ENCODE data around the gene NUCB2. TPM values are rescaled to one million over a fixed set of nuclear protein-coding genes. Genes with fewer than 3 reads are reported as not detected.

NUCB2 gene
- total RNA-seq, 1 experiment from 2014 or later: 27.6 TPM

- POLR2A ChIA-PET (ENCODE audit: unreplicated experiment): no interaction called here
- no peak for ATAC-seq
Measured at GRCh38 chr11:17294033-17294432, 17.5 kb downstream of the NUCB2 start.

DNA sequence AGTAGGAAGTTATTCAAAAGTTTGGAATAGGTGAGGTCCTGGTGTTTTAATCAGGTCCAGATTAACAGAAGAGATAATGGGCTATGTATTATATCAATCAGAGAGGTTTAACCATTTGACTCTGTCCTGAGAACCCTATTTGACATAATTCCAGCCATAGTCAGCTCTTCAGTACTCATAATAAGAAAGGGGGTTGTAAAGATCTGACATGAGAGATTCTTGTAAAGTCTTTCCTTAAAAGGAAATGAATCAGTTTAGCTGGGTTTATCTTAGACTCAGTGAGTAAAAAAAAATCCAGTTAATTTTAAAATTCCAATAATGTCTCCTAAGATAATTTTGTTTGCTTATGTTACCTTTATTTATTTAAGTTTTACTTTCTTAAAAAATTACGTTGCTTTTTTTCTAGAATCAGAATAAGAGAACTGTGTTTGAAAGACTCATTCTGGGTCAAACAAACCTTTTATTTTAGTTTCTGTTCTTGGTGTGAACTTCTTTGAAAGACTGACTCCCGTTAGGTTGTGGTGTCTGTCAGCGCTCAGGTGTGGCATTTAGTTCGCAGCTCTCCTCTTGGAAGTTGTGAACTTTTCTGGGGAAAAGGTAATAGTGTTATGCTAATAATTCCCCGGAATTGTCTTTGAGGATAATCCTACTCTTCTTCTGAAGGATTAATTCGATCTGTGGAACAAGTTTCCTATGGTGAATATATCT lies 20.5 kb downstream of the NUCB2 start:
- BruUV-seq (replicated peaks): no TSS peak
- ChIA-PET CTCF (interaction anchor here (0.5 kb wide), 1 partner anchor 67 kb away, joined by 3 read pairs; no protein-coding TSS in a partner anchor), POLR2A (ENCODE audit: unreplicated experiment) (no interaction called here)
- Histone ChIP-seq H3K79me2 (ENCODE audit: low read length) (no peaks in the 10 kb centered on the region), H3F3A (ENCODE audit: low read length, unreplicated experiment) (no peaks in the 10 kb centered on the region), H3K27ac (ENCODE audit: low read length) (no peak overlapping the region), H3K9me3 (ENCODE audit: low read length) (no peaks in the 10 kb centered on the region), H3K9ac (ENCODE audit: low read length) (no peak overlapping the region), H3K4me1 (ENCODE audit: insufficient read depth, low read length) (no peaks in the 10 kb centered on the region), H3K9me2 (replicated peaks; ENCODE audit: low read length) (no peaks in the 10 kb centered on the region), H3K4me2 (ENCODE audit: low read length) (no peak overlapping the region), H2AFZ (ENCODE audit: low read length) (no peak overlapping the region), H3K36me3 (ENCODE audit: low read depth, low read length) (no peaks in the 10 kb centered on the region), H3K4me3 (ENCODE audit: low read length) (no peak overlapping the region), H3K27me3 (ENCODE audit: low read length) (no peaks in the 10 kb centered on the region), H4K20me1 (ENCODE audit: low read length) (no peaks in the 10 kb centered on the region)
- no peak for TF ChIP-seq EZH2phosphoT487 (IDR thresholded peaks at IDR 0.05; ENCODE audit: borderline replicate concordance, low read length)
- TF ChIP-seq EZH2 (IDR thresholded peaks at IDR 0.05; ENCODE audit: low read length, unreplicated experiment): no peak
- TF ChIP-seq, protein P1, sequence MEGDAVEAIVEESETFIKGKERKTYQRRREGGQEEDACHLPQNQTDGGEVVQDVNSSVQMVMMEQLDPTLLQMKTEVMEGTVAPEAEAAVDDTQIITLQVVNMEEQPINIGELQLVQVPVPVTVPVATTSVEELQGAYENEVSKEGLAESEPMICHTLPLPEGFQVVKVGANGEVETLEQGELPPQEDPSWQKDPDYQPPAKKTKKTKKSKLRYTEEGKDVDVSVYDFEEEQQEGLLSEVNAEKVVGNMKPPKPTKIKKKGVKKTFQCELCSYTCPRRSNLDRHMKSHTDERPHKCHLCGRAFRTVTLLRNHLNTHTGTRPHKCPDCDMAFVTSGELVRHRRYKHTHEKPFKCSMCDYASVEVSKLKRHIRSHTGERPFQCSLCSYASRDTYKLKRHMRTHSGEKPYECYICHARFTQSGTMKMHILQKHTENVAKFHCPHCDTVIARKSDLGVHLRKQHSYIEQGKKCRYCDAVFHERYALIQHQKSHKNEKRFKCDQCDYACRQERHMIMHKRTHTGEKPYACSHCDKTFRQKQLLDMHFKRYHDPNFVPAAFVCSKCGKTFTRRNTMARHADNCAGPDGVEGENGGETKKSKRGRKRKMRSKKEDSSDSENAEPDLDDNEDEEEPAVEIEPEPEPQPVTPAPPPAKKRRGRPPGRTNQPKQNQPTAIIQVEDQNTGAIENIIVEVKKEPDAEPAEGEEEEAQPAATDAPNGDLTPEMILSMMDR (conservative IDR thresholded peaks at IDR 0.05; ENCODE audit: low read depth, low read length): no peak
- DNase-seq (no peak), ATAC-seq (no peak; the same call in 1 of the 2 replicates)
- intact Hi-C loops (cut with micrococcal nuclease): no loop called here

More at GRCh38 chr11:17294033-17294432, 17.5 kb downstream of the NUCB2 start:
- H3K36me3 ChIP-seq (ENCODE audit: low read depth, low read length): no peaks in the 10 kb centered on the region
- H3K4me1 ChIP-seq (ENCODE audit: insufficient read depth, low read length): no peaks in the 10 kb centered on the region
- H3F3A ChIP-seq (ENCODE audit: low read length, unreplicated experiment): no peaks in the 10 kb centered on the region
- H3K9me2 ChIP-seq (replicated peaks; ENCODE audit: low read length): no peaks in the 10 kb centered on the region
- TF ChIP-seq, protein P1 (conservative IDR thresholded peaks at IDR 0.05; ENCODE audit: low read depth, low read length): no peak
- TF ChIP-seq EZH2phosphoT487 (IDR thresholded peaks at IDR 0.05; ENCODE audit: borderline replicate concordance, low read length) (no peak), EZH2 (IDR thresholded peaks at IDR 0.05; ENCODE audit: low read length, unreplicated experiment) (no peak)
- no peaks in the 10 kb centered on the region for H3K27me3 ChIP-seq (ENCODE audit: low read length)
- no peak overlapping the region for H2AFZ ChIP-seq (ENCODE audit: low read length)
- H3K9ac ChIP-seq (ENCODE audit: low read length): no peak overlapping the region
- H3K9me3 ChIP-seq (ENCODE audit: low read length): no peaks in the 10 kb centered on the region
- H3K4me3 ChIP-seq (ENCODE audit: low read length): no peak overlapping the region
- no peaks in the 10 kb centered on the region for H4K20me1 ChIP-seq (ENCODE audit: low read length)
- intact Hi-C loops (cut with micrococcal nuclease): no loop called here
- no peak overlapping the region for H3K27ac ChIP-seq (ENCODE audit: low read length)
- no peak overlapping the region for H3K4me2 ChIP-seq (ENCODE audit: low read length)
- H3K79me2 ChIP-seq (ENCODE audit: low read length): no peaks in the 10 kb centered on the region
- CTCF ChIA-PET: no interaction called here
- no TSS peak for BruUV-seq (replicated peaks)
- no peak for DNase-seq

- Histone ChIP-seq H3K9me2 (replicated peaks; ENCODE audit: low read length) (no peaks in the 10 kb centered on the region), H3K4me3 (ENCODE audit: low read length) (no peak overlapping the region), H3K9me3 (ENCODE audit: low read length) (no peaks in the 10 kb centered on the region), H3K27me3 (ENCODE audit: low read length) (no peaks in the 10 kb centered on the region), H3K27ac (ENCODE audit: low read length) (no peak overlapping the region), H3K36me3 (ENCODE audit: low read depth, low read length) (no peaks in the 10 kb centered on the region), H3K4me1 (ENCODE audit: insufficient read depth, low read length) (no peaks in the 10 kb centered on the region), H3K4me2 (ENCODE audit: low read length) (no peak overlapping the region), H2AFZ (ENCODE audit: low read length) (no peak overlapping the region), H4K20me1 (ENCODE audit: low read length) (no peaks in the 10 kb centered on the region), H3F3A (ENCODE audit: low read length, unreplicated experiment) (no peaks in the 10 kb centered on the region), H3K79me2 (ENCODE audit: low read length) (no peaks in the 10 kb centered on the region), H3K9ac (ENCODE audit: low read length) (no peak overlapping the region)
- DNase-seq: no peak
- CTCF ChIA-PET: no interaction called here
- no peak for TF ChIP-seq EZH2 (IDR thresholded peaks at IDR 0.05; ENCODE audit: low read length, unreplicated experiment)
- TF ChIP-seq EZH2phosphoT487 (IDR thresholded peaks at IDR 0.05; ENCODE audit: borderline replicate concordance, low read length): no peak
- TF ChIP-seq, protein P1 (conservative IDR thresholded peaks at IDR 0.05; ENCODE audit: low read depth, low read length): no peak
- intact Hi-C loops (cut with micrococcal nuclease): no loop called here
- no peak for ATAC-seq
- no TSS peak for BruUV-seq (replicated peaks)
- POLR2A ChIA-PET (ENCODE audit: unreplicated experiment): no interaction called here
Measured at GRCh38 chr11:17298302-17298701, 21.8 kb downstream of the NUCB2 start.

Measured in PC-3 (cell line).